Measurements from ENCODE around the gene CLCN4. TPM values are rescaled to one million over a fixed set of nuclear protein-coding genes. Genes with fewer than 3 reads are reported as not detected.

CLCN4 gene
- total RNA-seq, 1 experiment from 2014 or later: 7.1 TPM

DNA sequence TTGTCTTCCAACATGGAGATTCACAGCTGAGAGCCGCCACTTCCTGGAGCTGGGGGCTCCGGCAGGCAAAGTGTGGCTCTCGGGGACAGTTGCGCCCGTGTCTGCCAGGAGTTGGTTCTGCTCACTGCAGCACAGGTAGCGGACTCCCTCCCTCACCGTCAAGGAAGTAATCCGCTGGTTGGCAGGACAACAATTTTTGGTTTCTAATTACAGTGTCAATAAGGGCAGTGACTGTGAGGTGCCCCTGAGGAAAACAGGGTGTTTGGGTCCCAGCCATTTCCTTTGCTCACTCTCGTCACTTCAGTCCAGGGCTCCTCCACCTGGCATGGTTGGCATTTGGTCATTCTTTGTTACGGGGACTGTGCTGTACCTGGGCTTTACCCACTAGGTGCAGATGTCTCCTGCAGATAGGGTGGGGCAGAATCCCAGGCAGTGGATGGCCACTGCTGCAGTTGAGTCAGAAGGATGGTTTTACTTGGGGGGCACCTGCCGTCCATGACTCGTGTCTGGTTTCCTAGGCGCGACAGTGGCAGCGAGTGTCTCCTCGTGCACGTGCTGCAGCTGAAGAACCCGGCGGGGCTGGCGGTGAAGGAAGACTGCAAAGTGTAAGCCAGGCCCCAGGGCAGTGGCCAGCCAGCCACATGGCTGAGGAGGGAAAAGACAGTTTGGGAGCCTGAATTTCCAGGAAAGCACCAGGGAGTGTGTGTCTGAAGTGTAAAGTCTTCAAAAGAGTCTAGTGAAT is 32.1 kb upstream of the CLCN4 start:
- Histone ChIP-seq H3K36me3 (peaks cover 3% of the 10 kb centered on the region), H3K9me3 (peaks cover 7% of the 10 kb centered on the region; the same call in 1 of the 2 replicates), H3K4me3 (no peak overlapping the region), H3K27me3 (no peaks in the 10 kb centered on the region)
- DNase-seq: no peak

DNA sequence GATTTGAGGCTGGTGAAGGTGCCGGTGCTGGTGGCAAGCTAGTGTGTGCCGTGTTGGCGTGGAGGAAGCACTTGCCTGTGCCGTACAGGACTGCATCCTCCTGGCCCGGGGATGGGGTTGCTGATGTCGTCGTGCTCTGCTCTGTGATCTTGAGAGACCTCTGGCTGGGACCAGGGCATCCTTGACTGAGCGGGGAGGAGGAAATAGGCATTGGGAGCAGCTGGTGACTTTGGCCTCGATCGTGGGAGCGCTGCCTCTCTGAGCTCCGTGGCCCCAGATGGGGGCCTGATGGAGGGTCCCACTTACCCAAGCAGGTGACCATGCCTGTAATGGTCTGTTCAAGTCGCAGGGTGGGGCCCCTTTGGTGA is 31.5 kb upstream of the CLCN4 start:
- H3K4me3 ChIP-seq: no peak overlapping the region
- no peaks in the 10 kb centered on the region for H3K27me3 ChIP-seq
- H3K9me3 ChIP-seq: 0 out of 2 replicates have a peak, but pooled peaks cover 3% of the 10 kb centered on the region
- no peak for DNase-seq
- H3K36me3 ChIP-seq: no peaks in the 10 kb centered on the region; the same call in 1 of the 2 replicates

DNA sequence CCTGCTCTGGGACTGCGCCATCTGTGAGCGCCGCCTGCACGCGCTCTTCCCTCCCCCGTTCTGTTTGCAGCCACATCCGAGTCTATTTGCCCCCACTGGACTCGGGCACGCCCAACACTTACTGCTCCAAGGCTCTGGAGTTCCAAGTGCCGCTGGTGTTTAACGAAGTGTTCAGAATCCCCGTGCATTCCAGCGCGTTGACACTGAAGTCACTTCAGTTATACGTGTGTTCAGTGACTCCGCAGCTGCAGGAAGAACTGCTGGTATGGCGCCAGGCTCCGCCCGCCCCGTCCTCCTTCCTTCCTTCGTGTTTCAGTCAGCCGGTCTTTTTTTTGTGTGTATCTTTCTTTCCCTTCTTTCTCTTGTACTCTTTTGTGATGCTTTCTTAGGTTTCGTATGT is 30.7 kb upstream of the CLCN4 start:
- Histone ChIP-seq H3K9me3 (no peaks in the 10 kb centered on the region), H3K4me3 (no peak overlapping the region), H3K27me3 (no peaks in the 10 kb centered on the region), H3K36me3 (no peaks in the 10 kb centered on the region; the same call in 1 of the 2 replicates)
- DNase-seq: no peak

DNA sequence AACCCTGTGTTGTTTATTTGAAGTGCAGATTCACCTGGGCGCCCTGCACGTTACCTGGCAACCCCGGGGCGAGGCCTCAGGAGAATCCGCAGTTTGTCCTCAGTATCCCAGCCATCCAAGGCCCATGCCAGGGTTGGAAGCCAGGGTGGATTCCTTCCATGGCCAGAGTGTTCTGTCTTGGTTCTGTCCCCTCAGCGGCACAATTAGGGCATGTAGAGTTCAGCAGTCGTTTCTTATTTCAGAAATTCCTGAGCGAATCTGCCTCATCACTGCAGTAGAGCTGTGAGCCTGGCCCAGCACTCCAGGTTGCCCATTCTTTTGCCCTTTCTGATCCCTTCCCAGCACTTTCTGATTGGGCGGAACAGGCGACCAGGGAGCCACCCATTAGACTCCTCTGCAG is 29.9 kb upstream of the CLCN4 start:
- H3K27me3 ChIP-seq: no peaks in the 10 kb centered on the region
- H3K36me3 ChIP-seq: no peaks in the 10 kb centered on the region; the same call in 1 of the 2 replicates

DNA sequence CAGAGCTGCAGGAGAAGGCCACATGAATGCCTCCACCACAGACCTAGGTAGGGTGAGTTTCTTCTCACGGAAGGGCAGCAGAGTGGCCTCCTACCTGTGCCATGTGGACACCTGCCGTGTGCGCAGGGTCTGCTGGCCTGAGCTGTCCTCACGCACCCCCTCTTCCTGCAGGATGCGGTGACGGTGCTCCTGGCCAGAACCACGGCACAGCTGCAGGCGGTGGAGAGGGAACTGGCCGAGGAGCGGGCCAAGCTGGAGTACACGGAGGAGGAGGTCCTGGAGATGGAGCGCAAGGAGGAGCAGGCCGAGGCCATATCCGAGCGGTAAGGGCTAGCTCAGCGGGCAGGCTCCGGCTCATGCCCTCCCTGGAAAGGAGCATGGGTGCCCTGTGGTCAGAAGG is 28.4 kb upstream of the CLCN4 start:
- Histone ChIP-seq H3K36me3 (no peaks in the 10 kb centered on the region), H3K4me3 (no peak overlapping the region), H3K27me3 (no peaks in the 10 kb centered on the region), H3K9me3 (no peaks in the 10 kb centered on the region)
- DNase-seq: no peak

More for the DNA sequence above, 29.9 kb upstream of the CLCN4 start:
- H3K4me3 ChIP-seq: no peak overlapping the region
- no peak for DNase-seq
- no peaks in the 10 kb centered on the region for H3K9me3 ChIP-seq

DNA sequence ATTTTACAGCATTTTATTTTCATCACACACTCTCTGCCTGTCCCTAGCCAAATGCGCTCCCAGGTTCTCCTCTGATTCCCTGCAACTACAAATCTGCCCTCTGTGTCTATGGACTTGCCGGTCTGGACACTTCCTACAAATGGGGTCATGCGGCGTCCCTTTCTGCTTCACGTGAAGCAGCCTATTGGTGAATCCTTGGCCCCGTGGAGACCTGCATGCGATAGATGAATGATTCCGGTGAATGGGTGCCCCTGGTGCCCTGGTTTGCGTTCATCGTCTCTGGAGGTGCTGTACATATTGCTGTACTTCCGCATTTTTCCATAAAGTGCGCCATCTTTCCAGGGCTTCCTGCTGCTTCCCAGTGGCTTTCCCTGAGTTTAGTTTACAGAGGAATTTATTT is 27.5 kb upstream of the CLCN4 start:
- no peaks in the 10 kb centered on the region for H3K36me3 ChIP-seq
- H3K9me3 ChIP-seq: no peaks in the 10 kb centered on the region
- H3K27me3 ChIP-seq: no peaks in the 10 kb centered on the region
- no peak for DNase-seq
- no peak overlapping the region for H3K4me3 ChIP-seq

DNA sequence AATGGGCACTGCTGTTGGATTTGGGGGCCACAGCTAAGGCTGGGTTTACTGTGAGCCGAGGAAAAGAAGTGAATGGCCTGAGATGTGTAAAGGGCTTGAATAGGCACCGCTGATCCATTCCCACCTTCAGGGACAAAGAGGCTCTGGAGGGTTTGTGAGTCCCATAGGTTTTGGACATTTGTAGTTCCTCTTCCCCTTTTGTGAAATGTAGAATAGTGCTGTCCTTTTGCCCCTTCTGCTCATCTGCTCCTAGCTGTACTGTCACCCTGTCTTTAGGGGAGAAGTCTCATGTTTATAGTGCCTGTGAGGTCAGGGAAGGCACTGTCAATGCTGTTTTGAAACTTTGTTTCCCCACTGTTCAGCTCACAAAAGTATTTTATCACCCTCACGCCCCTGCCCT is 26.4 kb upstream of the CLCN4 start:
- no peak overlapping the region for H3K4me3 ChIP-seq
- no peaks in the 10 kb centered on the region for H3K9me3 ChIP-seq
- H3K27me3 ChIP-seq: no peaks in the 10 kb centered on the region
- no peak for DNase-seq
- no peaks in the 10 kb centered on the region for H3K36me3 ChIP-seq

DNA sequence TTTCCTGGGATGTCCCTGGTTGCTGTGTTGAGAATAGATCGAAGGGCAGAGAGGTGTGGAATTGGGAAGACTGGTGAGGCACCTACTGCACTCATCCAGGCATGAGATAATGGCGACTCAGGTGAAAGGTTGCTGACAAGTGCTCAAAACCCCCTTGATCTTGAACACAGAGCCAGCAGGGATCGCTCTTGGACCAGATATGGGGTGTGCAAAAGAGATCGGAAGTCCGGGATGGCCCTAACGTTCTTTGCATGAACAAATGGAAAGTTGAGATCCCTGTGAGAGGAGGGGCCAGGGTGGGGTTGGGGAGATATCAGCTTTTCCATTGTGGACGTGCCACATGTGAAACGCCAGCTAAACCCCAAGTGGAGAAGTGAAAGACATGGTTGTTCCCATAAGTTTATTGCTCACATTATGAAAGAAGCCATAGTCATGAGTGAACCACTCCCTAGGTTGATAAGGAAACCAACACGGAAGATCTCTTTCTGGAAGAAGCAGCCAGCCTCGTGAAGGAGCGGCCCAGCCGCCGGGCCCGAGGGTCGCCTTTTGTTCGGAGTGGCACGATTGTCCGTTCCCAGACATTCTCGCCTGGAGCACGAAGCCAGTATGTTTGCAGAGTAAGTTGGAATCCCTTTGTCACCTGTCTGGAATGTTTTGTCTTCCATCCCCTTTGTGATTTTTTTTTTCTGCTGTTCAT is 22.6 kb upstream of the CLCN4 start:
- DNase-seq: no peak
- no peaks in the 10 kb centered on the region for H3K36me3 ChIP-seq
- H3K27me3 ChIP-seq: no peaks in the 10 kb centered on the region
- H3K9me3 ChIP-seq: no peaks in the 10 kb centered on the region
- H3K4me3 ChIP-seq: no peak overlapping the region

DNA sequence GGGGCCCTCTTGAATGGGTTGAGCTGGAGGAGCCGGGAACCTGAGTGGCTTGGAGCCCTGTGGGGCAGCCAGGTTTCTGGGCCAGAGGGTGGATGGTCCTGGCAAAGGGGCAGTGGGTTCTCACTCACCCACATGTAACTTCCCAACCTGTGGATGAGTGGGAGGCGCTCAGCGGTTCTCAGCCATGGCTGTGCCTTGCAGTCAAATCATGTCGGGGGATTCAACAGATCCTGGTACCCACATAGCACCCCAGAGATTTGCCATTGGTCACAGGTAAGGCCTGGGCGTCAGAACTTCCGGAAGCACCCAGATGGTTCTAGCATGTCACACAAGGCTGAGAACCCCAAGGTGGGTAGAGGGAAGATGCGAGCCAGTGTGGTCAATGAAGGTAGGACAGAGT is 21.9 kb upstream of the CLCN4 start:
- Histone ChIP-seq H3K9me3 (no peaks in the 10 kb centered on the region), H3K4me3 (no peak overlapping the region), H3K27me3 (no peaks in the 10 kb centered on the region), H3K36me3 (no peaks in the 10 kb centered on the region)
- DNase-seq: no peak

DNA sequence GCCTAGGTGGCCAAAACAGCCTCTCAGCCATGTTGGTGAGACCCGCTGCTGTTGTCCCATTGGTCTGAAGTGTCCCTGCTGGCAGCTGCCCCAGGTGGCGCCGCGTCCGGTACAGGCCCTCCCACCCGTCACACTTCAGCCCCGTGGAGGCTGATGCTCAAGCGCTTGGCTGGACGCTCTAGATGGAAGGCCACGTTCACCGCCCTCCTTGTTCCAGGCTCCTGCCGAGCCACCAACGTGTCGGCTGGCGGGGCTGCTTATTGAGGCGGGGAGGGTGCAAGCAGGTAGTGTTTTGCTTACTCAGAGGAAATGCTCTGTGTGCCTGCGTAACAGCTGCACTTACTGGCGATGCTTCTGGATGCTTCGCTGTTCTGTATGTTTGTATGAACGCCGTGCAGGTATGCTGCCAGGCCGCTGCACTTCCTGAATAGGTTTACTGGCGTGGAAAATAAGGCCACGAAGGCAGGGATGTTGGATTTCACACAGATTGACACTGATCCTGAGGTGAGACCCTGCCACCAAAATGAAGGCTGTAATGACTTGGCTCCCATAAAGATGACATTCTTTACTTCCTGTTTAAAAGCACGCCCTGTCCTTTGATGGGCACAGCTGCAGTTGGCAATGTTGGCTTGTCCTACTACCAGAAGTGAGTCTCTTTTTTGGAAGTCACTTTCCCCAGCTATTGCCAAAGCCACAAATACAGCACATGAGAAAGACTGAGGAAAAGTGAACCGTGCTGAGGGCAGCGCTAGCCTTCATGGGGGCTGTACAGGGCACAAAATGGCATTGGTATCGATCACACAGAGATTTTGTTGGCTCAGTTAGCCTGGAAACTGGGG is 21.0 kb upstream of the CLCN4 start:
- H3K36me3 ChIP-seq: no peaks in the 10 kb centered on the region
- DNase-seq: no peak
- no peaks in the 10 kb centered on the region for H3K9me3 ChIP-seq
- no peaks in the 10 kb centered on the region for H3K27me3 ChIP-seq
- no peak overlapping the region for H3K4me3 ChIP-seq

DNA sequence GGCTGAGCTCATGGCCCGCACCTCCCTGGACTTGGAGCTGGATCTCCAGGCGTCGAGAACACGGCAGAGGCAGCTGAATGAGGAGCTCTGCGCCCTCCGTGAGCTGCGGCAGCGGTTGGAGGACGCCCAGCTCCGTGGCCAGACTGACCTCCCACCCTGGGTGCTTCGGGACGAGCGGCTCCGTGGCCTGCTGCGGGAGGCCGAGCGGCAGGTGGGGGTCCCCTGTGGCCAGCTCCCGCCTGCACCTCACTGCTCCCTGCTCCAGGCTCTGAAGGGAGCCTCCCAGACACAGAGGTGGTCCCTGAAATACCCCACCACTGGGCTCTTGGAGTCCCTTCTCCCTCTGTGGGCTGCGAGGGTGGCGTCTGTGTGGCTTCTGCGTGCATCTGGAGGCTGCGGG is 18.0 kb upstream of the CLCN4 start:
- Histone ChIP-seq H3K9me3 (no peaks in the 10 kb centered on the region), H3K4me3 (no peak overlapping the region), H3K27me3 (no peaks in the 10 kb centered on the region), H3K36me3 (no peaks in the 10 kb centered on the region)
- DNase-seq: no peak

DNA sequence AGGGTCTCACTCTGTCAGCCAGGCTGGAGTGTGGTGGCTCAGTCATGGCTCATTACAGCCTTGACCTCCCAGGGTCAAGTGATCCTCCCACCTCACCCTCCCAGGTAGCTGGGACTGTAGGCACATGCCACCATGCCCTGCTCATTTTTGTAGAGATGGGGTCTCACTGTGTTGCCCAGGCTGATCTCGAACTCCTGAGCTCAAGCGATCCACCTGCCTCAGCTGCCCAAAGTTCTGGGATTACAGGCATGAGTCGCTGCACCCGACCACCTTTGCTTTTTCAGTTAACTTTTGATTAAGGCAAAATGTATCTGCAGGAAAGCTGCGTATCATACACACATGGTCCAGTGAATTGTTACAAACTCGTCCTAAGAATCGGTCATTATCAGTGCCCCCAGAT is 16.5 kb upstream of the CLCN4 start:
- no peak for DNase-seq
- no peaks in the 10 kb centered on the region for H3K27me3 ChIP-seq
- no peaks in the 10 kb centered on the region for H3K9me3 ChIP-seq
- no peaks in the 10 kb centered on the region for H3K36me3 ChIP-seq
- H3K4me3 ChIP-seq: no peak overlapping the region

DNA sequence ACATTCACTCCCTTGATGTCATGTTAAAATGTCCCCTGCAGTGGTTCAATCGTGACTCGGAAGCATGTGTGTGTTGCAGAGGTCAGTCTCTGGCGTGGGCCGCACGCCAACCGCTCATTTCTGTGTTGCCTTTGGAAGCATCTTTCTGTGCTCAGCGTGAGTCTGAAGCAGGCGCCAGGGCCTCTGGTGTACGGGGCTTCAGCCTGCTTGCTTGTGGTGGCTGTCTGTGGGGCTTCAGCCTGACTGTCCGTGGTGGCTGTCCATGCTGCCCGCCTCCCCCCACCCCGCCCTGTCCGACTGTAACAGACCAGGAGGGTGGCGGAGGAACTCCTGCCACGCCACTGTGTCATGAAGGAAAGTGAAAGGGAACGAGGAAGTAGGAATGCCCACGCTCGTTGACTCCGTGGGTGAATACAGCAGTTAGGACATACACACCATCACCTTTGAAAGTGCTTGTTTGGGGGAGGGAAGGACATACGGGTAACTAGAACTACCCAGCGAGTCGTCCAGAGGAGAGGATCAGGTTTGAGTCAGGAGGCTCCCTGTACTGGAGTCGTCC is 14.7 kb upstream of the CLCN4 start:
- DNase-seq: no peak
- Histone ChIP-seq H3K9me3 (no peaks in the 10 kb centered on the region), H3K4me3 (no peak overlapping the region), H3K36me3 (no peaks in the 10 kb centered on the region), H3K27me3 (no peaks in the 10 kb centered on the region)

DNA sequence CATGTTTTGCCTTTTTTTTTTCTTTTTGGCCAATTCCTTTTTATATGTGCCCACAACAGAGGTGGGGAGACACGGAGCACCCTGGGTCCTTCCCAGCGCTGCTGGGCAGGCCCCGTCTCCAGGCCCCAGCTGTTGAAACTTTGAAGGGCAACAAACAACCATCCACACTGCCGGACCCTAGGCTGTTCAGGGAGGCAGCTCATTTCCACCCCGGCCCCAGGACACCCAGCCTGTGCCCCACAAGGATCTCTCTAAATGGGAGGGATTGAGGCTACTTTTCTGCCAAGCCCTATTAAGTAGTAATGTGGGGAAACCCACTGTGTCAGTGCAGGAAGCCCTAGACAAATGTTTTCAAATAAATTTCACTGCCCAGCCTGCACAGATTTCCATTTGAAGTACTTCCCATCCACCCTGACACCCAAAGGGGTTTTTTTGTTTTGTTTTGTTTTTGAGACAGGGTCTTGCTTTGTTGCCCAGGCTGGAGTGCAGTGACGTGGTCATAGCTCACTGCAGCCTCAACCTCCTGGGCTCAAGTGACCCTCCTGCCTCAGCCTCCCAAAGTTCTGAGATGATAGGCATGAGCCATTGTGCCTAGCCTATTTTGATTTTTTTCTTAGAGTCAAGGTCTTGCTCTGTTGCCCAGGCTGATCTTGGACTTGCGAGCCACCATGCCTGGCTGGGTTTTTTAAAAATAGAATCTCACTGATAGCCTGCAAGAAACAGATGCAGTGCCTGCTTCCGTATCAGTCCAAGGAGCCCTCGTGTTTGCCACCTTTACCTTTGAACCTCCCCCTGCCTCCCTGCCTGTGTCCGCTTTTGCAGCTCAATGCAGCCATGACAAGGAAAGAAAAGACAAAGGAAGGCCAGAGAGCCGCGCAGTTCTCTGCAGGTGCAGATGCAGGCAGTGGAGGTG is 13.4 kb upstream of the CLCN4 start:
- H3K36me3 ChIP-seq: no peaks in the 10 kb centered on the region
- H3K9me3 ChIP-seq: no peaks in the 10 kb centered on the region
- H3K27me3 ChIP-seq: no peaks in the 10 kb centered on the region
- DNase-seq: no peak
- H3K4me3 ChIP-seq: no peak overlapping the region

DNA sequence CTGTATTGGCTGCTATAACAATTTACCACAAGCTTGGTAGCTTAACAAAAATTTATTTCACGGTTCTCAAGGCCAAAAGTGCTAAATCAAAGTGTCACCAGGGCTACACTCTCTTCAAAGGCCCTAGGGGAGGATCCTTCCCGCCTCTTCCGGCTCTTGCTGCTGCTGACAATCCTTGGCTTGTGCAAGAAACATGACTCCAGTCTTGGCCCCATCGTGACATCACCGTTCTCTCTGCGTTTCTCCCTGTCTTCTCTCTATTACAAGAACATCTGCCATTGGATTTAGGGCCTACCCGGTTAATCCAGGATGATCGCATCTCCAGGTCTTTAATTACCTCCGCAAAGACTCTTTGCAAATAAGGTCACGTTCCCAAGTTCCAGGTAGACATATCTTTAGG is 10.4 kb upstream of the CLCN4 start:
- Histone ChIP-seq H3K4me3 (no peak overlapping the region), H3K9me3 (no peaks in the 10 kb centered on the region), H3K36me3 (no peaks in the 10 kb centered on the region), H3K27me3 (no peaks in the 10 kb centered on the region)
- no peak for DNase-seq

DNA sequence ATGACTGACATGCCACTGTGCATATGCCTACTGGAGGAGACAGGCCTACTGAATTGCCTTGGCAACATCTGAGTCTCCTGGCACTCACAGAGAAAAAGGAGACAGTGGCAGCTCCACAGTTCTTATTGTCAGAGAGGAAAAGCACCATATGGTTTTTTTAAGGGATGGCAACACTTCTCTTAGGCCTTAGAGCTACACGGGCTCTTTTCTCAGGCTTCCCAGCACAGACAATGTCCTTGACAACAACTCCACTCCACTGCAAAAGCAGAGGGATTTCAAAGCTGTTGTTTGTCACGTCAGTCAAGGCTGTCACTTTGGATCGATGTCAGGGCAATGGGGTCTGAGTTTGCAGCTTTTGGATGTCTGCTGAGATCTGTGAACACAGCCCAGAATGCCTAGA is 4.7 kb upstream of the CLCN4 start:
- H3K36me3 ChIP-seq: no peaks in the 10 kb centered on the region
- H3K4me3 ChIP-seq: no peak overlapping the region
- DNase-seq: no peak
- no peaks in the 10 kb centered on the region for H3K9me3 ChIP-seq
- H3K27me3 ChIP-seq: no peaks in the 10 kb centered on the region

All from MG63 (cell line).